Measurements from ENCODE around the gene CKMT1A.

The CKMT1A gene

GRCh38 chr15:43748376-43748775 lies 54.7 kb downstream of the CKMT1A start:
- DNase-seq (ENCODE audit: low read depth, low spot score) = no peak

All from astrocyte of the hippocampus (primary cell).